CD4-positive, alpha-beta T cell treated with Interleukin-21 for 1 hour (primary cell): ENCODE results near the gene YJEFN3.
A peak's percentile ranks its signal among the peaks of the same experiment; 100 is the strongest.

Experiments
- DNase-seq: peaks from one replicate; pipeline ENCODE4 v3.0.0-alpha.2; 2020

YJEFN3 gene

GRCh38 chr19:19528721-19529490, at the start of gene YJEFN3:
Gene YJEFN3 (plus strand): TSS chr19:19528911. CDS start chr19:19528933, 22 bp downstream.
- DNase-seq = no peak

GRCh38 chr19:19480688-19481087, 48.0 kb upstream of the YJEFN3 start:
- no peak for DNase-seq

GRCh38 chr19:19482809-19483596, 45.7 kb upstream of the YJEFN3 start:
- DNase-seq = no peak

GRCh38 chr19:19485161-19485997, 43.3 kb upstream of the YJEFN3 start:
- no peak for DNase-seq

GRCh38 chr19:19485998-19486290, 42.8 kb upstream of the YJEFN3 start:
- DNase-seq = no peak

- DNase-seq = no peak
These were observed 42.2 kb upstream of the YJEFN3 start for GRCh38 chr19:19486343-19487076.

GRCh38 chr19:19487077-19487949, 41.4 kb upstream of the YJEFN3 start:
- DNase-seq = no peak

- no peak for DNase-seq
These were observed 40.5 kb upstream of the YJEFN3 start for GRCh38 chr19:19487950-19488874.

- peak; percentile 98 for DNase-seq
These were observed 39.6 kb upstream of the YJEFN3 start for GRCh38 chr19:19488875-19489690.

GRCh38 chr19:19489804-19490204, 38.9 kb upstream of the YJEFN3 start:
- DNase-seq = no peak

GRCh38 chr19:19490214-19490968, 38.3 kb upstream of the YJEFN3 start:
- DNase-seq = peak; percentile 89

GRCh38 chr19:19491321-19492025, 37.2 kb upstream of the YJEFN3 start:
- no peak for DNase-seq

GRCh38 chr19:19492026-19492610, 36.6 kb upstream of the YJEFN3 start:
- no peak for DNase-seq

- no peak for DNase-seq
These were observed 34.7 kb upstream of the YJEFN3 start for GRCh38 chr19:19493841-19494546.

GRCh38 chr19:19495614-19496603, 32.8 kb upstream of the YJEFN3 start:
- DNase-seq = no peak
